Cardiac atrium fibroblast (primary cell): ENCODE measurements around the gene CPZ. TPM values are rescaled to one million over a fixed set of nuclear protein-coding genes. Genes with fewer than 3 reads are reported as not detected.

Source experiments
- total RNA-seq: library from RNA; depleted of rRNA; stranded (reverse); fragments of >200 nt; gene quantifications from 2 replicates; pipeline ENCODE4 v1.2.3, GENCODE V29; 2015

The CPZ gene
- total RNA-seq: 6.5 and 6.9 TPM in 2 replicates

DNA sequence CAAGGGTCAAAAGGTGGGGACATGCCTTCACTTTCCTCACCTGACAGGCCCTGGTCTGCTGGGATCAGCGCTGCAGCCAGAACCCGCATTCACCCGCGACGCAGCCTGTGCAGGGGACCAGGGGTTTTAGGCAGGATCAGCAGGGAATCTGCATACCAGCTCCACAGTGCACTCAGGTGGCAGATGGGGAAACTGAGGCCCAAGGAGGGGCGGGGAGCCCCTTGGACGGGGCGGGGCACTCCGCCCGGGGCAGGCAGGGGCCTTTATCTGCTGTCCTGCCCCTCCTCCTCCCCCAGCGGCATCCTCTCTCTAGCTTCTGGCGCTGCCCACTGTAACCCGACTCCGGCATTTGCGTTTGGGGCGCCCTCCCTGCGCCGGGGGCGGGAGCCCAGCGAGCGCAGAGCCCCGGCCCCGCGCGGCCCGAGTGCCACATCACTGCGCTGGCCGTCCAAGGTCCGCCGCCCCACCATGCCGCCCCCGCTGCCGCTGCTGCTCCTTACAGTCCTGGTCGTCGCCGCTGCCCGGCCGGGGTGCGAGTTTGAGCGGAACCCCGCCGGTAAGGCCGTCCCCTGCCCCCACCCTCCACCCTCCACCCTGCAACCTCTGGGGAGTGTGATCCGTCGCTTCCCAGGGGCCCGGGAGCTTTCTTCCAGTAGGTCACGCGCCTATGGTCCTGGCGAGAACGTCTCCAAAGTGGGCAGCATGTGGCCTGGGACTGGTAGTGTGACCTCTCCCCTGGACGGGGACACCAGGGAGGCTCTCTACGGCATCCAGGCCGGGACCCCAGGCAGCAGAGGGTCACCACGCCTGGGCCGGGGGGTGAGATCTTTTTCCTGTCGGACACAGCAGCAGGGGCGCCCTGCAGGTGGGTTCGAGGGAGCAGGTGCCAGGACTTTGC, at the start of gene CPZ:
TSS of gene CPZ (plus strand) at position 400 of the 898 bp plus-strand sequence. CDS start at position 469, 69 bp downstream.

DNA sequence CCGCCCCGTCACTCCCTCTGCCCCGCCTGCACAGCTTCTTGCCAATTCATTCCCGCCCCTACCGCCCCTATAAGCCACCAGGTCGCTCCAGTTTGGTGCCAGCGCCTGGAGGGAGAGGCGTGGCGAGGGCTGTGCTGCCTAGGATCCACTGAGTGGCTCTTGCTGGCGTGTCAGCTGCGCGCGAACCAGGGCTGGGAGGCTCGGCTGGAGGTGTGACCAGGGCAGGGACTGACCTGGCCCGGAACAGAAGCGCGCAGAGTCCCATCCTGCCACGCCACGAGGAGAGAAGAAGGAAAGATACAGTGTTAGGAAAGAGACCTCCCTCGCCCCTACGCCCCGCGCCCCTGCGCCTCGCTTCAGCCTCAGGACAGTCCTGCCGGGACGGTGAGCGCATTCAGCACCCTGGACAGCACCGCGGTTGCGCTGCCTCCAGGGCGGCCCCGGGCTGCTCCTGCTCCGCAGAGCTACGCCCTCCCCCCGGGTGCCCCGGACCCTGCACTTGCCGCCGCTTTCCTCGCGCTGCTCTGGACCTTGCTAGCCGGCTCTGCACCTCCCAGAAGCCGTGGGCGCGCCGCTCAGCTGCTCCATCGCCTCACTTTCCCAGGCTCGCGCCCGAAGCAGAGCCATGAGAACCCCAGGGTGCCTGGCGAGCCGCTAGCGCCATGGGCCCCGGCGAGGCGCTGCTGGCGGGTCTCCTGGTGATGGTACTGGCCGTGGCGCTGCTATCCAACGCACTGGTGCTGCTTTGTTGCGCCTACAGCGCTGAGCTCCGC, 12.1 kb upstream of the CPZ start, which contains the start of gene GPR78:
TSS of gene GPR78 (plus strand) at position 72 of the 773 bp plus-strand sequence. CDS start at position 663, 591 bp downstream.

Other genes with a start within 250 kb of the CPZ start
- 28.7 and 49.6 TPM in 2 replicates for gene ACOX3, start 152.0 kb upstream of the CPZ start, total RNA-seq
- gene TRMT44, start 152.0 kb upstream of the CPZ start, total RNA-seq: 9.2 and 17.0 TPM in 2 replicates
- gene GPR78, start 12.4 kb upstream of the CPZ start, total RNA-seq: 0.36 TPM in 1 of 2 replicates, not detected in the other